Measurements from ENCODE around the gene MAP10.

The MAP10 gene

DNA sequence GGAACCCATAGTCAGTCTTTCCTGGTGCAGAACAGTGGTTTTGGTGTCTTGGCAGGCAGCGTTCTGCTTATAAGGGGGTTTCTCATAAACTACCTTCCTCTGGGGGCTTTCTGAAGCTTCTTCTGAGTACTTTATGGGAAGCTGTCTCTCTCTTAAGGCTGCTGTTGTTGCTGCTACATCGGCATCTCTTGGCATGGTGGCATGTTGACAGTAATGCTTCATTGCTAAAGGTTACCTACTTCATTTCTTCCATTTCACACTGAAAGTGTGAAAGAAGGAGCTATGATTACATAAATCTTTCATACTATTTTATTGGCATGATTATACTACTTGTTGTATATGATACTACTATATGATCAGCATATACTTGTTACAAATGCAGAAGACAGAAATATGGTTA is 6.3 kb upstream of the MAP10 start:
- DNase-seq (ENCODE audit: low spot score), result no peak

DNA sequence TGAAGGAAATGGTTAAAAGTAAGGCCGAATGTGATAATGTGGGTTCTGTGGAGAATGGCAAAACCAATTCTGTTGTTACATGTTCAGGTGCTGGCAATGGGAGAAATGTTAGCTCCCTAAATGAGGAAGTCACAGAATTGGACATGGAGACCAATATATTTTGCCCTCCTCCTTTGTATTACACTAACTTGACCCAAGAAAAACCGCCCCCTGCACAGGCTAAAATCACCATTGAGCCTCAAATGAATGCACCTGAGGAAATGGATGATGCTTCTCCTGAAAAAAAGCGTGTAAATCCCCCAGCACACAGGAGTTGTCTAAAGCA is 932 bp downstream of the MAP10 start:
- no peak for DNase-seq (ENCODE audit: low spot score)

DNA sequence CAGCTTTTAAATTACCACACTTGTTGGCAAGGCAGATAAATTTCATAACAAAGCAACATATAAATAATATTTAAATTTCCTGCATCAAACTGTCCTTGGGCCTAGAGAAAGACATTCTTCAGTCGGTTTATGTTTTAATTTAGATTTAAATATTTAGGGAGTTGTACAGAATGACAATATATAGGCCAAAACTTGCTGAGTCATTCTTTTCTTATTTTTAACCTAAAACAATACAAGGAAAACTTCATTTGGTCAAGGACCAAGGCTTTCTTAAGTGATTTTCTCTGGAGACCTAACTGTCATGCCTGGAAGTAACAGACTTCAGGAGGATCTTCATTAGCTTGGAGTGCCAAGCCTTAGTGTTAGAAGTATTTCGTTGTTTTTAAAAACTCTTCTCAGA is 5.6 kb downstream of the MAP10 start:
- DNase-seq (ENCODE audit: low spot score), result no peak

DNA sequence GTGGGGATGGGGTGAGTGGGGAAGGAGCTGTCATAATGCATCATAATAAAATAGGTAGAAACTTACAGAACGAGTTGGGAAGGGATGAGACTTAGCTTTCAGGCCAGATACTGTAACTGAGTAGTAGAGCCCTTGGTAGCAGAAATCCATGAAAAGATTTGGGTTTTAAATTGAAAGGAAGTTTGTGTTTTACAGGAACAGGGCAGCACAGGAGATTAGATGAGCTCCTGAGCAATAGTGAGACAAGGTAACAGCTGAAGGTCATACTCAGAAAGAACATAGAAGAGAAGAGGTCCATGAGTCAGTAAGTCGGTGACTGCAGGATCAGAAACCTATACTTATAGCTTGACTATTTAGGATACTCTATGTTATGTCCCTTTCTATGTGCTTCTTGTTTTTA is 7.3 kb downstream of the MAP10 start:
- DNase-seq (ENCODE audit: low spot score), result no peak

DNA sequence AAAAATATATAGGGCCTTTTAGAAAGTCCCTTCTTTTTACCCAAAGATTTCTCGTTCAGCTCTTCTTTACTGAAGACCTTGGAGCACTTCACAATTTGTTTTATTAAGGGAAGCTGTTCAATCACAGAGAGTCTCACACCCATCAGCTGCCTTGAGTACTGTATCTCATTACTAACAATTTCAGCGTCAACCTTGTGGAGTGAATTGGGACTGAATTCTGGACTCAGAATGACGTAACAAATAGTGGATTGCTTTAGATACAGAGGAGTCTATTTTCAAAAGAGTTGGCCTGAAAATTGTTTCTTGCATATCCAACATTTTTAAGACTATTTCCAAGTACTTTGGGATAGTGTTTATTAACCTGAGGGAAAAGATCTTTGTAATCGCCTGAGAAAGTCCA is 7.9 kb downstream of the MAP10 start:
- DNase-seq (ENCODE audit: low spot score), result no peak

DNA sequence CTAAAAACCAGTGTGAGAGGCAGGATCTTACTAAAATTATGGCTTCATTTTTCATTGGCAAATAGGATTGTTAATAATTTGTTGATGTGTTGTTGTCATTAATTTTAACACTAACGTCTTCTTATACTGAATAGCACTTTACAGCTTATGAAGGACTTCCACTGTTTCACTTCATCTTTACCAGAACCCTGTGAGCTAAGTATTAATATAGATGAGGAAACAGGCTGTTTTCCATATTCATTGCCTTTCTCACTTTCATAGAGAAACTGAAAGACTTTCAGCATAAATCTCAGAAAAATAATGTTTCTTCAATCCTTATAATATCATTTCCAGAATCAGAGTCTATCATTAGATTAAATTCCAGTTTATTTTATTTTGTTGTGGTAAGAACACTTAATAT is 8.5 kb downstream of the MAP10 start:
- DNase-seq (ENCODE audit: low spot score), result no peak

DNA sequence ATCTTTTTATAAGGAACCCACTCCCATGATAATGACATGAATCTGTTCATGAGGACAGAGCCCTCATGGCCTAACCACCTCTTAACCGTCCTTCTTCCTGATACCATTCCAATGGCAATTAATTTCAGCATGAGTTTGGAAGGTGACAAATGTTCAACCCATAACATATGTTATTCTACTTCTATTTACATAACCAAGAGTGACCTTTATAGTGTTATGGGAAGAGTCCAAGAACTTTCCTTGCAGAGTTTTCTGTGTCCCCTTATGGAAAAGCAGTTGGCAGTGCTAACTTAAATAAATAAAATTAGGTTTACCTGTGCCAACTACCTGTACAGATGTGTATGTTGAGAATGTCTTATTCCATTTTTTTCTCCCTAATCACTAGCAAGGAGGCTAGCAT is 11.1 kb downstream of the MAP10 start:
- DNase-seq (ENCODE audit: low spot score), result no peak

DNA sequence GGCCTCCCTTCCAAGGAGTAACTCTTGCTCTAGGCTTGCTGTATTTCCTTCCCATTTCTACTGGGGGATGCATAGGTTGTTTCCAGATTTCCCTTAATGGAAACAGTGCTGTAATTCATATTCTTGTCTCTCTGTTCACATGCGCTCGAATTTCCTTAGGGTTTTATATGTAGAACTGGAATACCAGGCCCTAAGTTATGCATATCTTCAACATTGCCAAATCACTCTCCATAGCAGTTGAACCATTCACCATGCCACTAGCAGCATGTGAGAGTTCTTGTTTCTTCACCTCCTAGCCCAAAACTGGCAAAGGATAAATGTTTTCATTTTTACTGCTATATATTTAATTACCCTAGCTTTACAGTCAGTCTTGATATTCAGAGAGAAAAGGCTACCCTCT is 12.8 kb downstream of the MAP10 start:
- no peak for DNase-seq (ENCODE audit: low spot score)

DNA sequence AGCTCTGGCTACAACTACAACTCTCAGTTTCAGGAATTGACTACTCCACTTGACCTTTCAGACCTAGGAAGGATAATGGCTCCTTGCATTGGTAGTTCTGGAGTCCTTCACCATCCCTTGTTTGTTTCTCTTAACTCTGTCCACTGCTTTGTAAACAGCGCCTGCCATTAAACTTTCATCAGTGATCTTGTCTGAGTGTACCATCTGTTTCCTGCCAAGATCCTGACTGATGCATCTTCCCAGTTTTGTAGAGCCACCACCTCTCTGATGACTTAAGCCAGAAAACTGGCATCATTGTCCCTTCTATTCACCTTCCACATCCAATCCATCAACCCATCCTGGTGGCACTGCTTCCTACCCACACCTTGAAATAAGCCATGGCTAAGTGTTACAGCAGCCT is 15.2 kb downstream of the MAP10 start:
- DNase-seq (ENCODE audit: low spot score), result no peak

DNA sequence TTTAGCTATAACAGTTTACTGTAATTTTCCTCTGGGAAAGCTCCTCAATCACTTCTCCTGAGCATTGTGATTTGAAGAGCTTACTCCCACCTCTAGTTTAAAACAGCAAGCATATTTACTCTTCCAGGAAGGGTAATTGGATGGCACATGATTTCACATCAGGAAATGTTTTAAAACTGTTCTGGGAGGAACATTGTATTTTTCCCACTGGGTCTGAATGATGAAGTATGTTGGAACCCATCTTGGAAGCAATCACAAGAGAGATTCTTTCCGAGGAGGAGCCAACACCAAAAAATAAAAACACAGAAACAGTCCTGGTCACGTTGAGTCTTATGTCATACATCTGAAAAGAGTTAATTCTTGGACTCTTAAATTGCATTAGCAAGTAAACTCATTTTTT is 17.3 kb downstream of the MAP10 start:
- no peak for DNase-seq (ENCODE audit: low spot score)

DNA sequence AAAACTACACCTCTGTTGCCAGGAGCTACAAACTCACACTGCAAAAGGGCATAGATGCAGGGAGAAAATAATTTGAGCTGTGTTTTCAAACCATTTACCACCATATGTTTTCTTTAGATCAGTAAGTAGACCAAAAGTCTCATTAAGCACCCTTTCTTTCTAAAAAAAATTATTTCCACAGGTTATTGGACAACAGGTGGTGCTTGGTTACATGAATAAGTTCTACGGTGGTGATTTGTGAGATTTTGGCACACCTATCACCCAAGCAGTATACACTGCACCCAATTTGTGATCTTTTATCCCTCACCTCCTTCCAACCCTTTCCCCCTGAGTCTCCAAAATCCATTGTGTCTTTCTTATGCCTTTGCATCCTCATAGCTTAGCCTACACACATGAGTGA is 21.1 kb downstream of the MAP10 start:
- DNase-seq (ENCODE audit: low spot score), result no peak

DNA sequence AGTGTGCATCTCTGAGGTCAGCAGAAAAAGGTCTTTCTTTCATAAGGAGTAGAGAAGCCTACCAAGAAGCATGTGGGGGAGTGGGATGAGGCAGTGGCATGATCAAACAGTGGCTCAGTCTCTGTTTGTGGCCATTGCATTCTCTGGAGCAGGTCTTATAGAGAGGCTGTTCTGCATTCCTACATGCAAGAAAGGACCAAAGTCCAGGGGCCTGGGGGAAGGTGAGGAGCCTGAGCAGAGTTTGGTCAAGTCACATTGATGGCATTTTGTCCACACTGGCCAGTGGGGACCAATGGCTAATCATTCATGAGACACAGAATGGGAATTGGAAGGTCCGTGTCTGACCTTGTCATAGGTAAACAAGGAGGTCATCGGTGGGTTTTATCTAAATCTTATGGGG is 25.4 kb downstream of the MAP10 start:
- no peak for DNase-seq (ENCODE audit: low spot score)

DNA sequence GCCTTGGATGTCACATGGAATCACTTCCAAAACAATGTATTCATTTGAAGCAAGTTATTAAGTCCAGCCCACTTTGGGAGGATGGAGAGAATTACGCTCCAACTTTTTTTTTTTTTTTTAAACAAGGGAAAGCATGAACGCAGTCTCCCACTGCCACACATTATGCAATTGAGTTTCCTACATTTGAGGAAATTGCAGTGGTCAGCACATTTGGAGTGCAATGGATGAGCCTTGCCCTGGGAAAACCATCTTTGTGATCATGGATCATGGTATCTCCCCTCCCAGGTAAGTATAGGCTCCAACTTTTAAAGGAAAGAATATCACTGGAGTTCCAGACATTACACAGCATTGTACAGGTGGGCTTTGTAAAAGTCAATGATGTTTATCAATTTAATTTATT is 26.7 kb downstream of the MAP10 start:
- DNase-seq (ENCODE audit: low spot score), result no peak

DNA sequence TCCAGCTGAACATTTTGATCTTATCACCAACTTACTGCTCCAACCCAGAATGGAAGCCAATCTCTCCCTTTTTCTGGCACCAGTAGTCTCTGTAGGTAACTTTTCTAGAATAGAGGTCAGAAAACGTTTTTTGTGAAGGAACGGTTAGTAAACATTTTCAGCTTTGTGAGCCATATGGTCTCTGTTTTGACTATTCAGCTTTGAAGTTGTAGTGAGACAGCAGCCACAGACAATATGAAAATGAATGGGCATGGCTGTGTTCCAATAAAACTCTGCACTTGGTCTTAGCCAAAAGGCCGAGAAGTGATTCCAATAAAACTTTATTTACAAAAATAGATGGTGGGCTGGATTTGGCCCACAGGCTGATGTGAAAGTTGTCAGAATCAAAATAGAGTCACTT is 28.9 kb downstream of the MAP10 start:
- no peak for DNase-seq (ENCODE audit: low spot score)

DNA sequence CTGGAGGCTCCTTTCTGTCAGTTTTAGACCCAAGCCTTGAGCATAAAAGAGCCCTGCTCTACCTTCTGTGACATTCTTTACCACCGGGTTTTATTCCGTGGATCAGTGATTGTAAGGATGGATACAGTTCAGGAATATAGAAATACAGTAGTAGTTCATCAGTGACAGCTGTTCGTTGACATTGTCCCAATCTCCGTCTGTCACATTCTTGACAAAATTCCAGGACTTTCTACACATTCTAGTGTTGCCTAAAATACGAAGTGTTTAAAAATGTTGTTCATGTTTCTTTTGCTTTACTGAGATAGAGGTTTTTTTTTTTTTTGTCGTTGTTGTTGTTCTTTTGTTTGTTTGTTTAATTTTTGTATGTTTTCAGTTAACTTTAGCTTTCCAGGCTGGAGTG is 29.9 kb downstream of the MAP10 start:
- DNase-seq (ENCODE audit: low spot score), result no peak

DNA sequence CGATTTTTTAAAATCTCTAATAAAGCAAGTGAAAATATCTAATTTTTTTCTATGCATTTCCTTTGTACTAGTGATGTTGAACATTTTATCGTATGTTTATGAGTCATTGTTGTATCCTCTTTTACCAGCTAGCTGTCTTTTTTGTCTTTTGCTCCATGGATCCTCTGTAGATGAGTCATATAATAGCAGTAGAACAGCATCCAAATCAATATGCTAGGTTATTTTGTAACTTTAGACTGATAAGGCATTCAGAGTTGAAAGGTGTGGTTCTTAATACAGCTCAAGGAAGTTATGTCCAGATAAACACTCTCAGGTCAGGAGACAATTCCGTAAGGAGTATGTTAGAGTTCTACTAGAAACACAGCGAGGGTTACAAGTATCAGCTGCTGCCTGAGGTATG is 31.9 kb downstream of the MAP10 start:
- DNase-seq (ENCODE audit: low spot score), result no peak

DNA sequence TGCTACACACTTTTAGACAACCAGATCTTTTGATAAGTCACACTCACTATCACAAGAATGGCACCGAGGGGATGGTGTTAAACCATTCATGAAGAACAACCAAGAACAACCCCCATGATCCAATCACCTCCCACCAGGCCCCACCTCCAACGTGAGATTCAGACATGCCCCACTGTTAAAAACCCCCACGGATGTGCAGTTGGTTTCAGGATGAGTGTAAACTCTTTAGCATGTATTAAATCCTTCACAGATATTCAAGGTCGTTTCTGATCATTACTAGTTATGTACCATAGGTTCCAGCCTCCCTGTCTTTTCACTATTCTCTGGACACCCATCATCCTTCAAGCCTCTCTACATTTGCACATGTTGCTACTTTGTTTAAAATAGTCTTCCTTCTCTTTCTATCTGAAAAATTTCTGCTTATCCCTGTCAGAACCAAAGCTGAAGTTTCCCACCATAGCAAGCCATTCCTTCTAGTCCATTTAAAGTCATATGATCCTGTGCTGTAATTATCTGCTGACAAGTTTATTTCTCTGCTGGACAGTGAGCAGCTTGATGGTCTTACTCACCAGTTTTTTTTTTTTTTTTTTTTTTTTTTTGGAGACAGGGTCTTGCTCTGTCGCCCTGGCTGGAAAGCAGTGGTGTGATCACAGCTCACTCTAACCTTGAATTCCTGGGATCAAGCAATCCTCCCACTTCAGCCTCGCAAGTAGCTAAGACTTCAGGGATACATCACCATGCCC is 36.8 kb downstream of the MAP10 start:
- DNase-seq (ENCODE audit: low spot score), result no peak

DNA sequence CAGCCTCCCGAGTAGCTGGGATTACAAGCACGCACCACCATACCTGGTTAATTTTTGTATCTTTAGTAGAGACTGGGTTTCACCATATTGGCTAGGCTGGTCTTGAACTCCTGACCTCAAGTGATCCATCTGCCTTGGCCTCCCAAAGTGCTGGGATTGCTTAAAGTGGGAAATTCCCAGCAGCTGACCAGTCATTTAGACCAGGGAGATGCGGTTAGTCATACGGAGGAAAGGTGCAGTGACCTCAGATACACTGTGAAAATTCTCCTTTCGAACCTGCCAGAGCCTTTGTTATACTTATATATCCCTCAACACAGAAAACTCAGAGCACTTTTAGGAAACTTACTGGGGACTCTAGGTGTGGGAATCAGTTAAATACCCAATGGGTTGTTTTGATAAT is 39.6 kb downstream of the MAP10 start:
- no peak for DNase-seq (ENCODE audit: low spot score)

DNA sequence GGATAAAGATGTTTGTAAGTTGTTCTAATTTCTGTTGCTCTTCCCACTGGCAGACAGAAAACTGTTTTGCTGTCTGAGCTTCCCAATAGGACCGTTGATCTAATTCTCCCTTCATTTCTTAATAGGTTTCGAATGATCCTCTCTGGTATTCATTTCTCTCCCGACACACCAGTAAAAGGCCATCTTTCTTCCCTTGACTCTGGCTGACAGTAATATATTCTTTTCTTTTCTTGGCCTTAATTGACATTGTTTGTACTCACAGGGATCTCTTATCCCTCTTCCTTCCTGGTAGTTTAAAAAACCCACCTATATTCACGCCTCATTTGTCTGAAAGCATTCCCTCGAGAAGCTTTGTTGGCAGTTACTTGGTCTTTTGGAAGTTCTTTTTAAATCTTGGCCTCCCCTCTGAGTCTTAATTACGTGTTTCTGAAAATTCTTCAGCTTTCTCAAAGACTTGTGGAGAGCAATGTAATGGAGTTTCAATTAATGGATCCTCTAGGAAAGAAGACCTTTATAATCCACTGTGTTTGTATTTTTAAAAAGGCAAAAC is 40.3 kb downstream of the MAP10 start:
- DNase-seq (ENCODE audit: low spot score), result no peak

DNA sequence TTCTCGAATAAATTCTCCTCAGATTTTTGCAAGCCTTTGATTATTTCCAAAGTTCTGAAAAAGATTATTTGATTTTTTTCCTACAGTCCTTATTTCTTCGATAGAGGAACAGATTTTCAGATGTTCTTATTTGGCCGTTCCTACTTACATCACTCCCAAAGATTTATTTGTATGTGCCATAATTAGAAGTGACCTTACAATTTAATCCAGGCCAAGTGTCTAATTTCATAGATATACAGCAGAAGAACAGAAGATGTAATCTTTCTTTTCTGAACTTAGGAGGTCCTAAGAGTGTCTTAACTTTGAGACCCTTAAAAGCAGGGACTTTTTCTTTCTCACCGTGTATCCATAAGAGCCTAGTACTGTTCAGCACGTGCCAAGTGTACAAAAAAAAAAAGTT is 46.3 kb downstream of the MAP10 start:
- no peak for DNase-seq (ENCODE audit: low spot score)

DNA sequence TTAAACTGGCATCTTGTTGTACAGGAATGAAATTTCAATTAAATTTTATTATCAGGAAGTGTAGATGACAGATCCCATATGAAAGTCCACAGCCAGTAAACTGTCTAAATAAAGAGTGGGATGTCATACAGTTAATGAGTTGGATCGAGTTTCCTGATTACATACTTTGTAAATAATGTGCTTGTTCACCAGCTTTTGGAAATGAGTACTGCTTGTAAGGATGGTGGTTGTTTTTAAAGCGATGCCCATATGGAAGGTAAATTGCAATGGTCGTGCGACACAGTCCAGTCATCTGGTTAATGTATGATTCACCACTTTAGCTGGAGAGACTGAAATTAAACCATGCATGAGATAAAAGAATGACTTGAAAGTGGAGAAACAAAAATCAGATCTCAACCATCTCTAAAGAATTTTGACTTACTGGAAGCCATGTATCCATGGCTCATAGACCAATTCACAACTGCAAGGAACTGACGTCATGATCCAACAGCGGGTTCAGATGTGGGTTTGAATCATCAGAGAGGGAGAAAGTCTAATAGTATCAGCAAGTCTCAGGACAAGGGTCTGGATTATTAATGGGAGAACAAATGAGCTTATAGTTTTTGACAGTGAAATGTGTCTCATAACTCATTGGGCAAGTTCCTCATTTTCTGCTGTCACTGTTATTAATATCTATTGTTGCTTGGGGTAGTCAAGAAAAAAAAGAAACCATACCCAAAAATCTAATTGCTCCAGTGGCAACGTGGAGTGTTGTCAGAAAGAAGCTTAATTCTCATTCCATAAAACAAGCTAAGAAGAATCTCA is 49.0 kb downstream of the MAP10 start:
- DNase-seq (ENCODE audit: low spot score), result no peak

DNA sequence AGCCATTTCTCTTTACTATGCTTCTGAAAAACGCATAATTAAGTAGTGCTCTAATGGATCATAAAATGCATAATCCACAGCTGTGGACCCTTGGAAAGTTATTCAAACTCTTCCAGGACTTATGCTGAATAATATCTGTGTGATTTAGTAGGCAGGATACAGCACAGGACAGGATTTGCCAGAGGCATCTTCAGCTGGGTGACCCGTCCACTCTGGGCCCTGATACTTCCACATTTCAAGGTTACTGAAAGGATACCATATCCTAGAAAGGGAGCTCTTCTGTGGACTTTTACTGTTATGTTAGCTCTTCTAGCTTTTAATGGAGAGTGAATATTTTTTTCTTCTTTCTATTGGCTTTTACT is 49.6 kb downstream of the MAP10 start:
- no peak for DNase-seq (ENCODE audit: low spot score)

DNA sequence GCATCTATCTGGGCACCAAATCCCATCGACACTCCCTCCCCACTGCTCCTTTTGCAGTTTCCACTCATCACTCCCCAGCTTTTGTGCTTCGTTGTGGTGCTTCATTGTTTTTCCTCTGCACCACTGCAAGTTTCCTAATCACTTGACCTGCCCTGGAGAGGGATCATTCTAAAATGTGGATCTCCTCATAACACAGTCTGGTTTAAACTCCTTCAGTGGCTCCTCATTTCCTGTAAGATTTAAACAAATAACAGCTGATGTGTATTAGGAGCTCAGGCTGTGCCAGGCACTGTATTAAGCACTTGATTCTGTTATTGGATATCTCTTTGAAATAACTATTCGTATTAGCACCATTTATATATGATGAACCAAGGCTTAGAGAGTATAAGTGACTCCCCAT is 51.3 kb downstream of the MAP10 start:
- no peak for DNase-seq (ENCODE audit: low spot score)
